Loucy (cell line): ENCODE measurements around the gene CNDP2.

ENCODE experiments used
- CTCF ChIP-seq: fragments of 200-600 bp; sonication (generic); conservative IDR thresholded peaks from 2 replicates; pipeline ENCODE4 v1.5.1; 2014; ENCODE audit warnings: mild to moderate bottlenecking, antibody characterized with exemption, low read length
- EZH2phosphoT487 ChIP-seq: fragments of 200-600 bp; IDR thresholded peaks from 2 replicates; pipeline ENCODE4 v1.6.1; 2018; ENCODE audit warnings: antibody characterized with exemption, mild to moderate bottlenecking, moderate library complexity, borderline replicate concordance

GRCh38 chr18:74547860-74548259 lies 51.7 kb downstream of the CNDP2 start:
- TF ChIP-seq CTCF, result no peak
- no peak for TF ChIP-seq EZH2phosphoT487
